Measurements from ENCODE around the gene ANTXRL.

- TF ChIP-seq REST (IDR thresholded peaks at IDR 0.05): no peak
- TF ChIP-seq CTCF (IDR thresholded peaks at IDR 0.05; ENCODE audit: low read depth, low read length, missing input control): no peak
- TF ChIP-seq MAX (IDR thresholded peaks at IDR 0.05): no peak
- TF ChIP-seq JUND (IDR thresholded peaks at IDR 0.05): no peak
- TF ChIP-seq TAF1 (conservative IDR thresholded peaks at IDR 0.05): no peak
- no peak for TF ChIP-seq RAD21 (IDR thresholded peaks at IDR 0.05)
- TF ChIP-seq SP1 (IDR thresholded peaks at IDR 0.05): no peak
- no peak for TF ChIP-seq YY1 (IDR thresholded peaks at IDR 0.05)
- no peak for TF ChIP-seq ATF3 (IDR thresholded peaks at IDR 0.05)
- TF ChIP-seq FOXA1 (IDR thresholded peaks at IDR 0.05): no peak
- no peak for TF ChIP-seq GABPA (IDR thresholded peaks at IDR 0.05 in 1 of 2, conservative IDR thresholded peaks at IDR 0.05 in 1 of 2)
Measured at GRCh38 chr10:46264336-46264735, 22.5 kb upstream of the ANTXRL start.
